Naive thymus-derived CD8-positive, alpha-beta T cell (primary cell): Measurements from ENCODE around the gene UBTD1. TPM values are rescaled to one million over a fixed set of nuclear protein-coding genes. Genes with fewer than 3 reads are reported as not detected.
A peak's percentile ranks its signal among the peaks of the same experiment; 100 is the strongest.
"Not testable (repeated sequence)": the region's sequence is repeated elsewhere in the genome, so short reads cannot be mapped to it uniquely, and the experiment has no call there.

Experiments used
- ATAC-seq, 2 donors: fragments of 150-1000 bp; cut with Tn5 transposase in 1 of 2; sonication (Bioruptor Pico), chemical (Tn5 transposase) in 1 of 2; 1 replicate in 1 of 2; 2 replicates in 1 of 2; pipeline ENCODE4 v1.10.0; 2021; ENCODE audit warnings: mild to moderate bottlenecking in 2 of 2, moderate library complexity in 2 of 2
- POLR2A ChIA-PET: fragments of 350-600 bp; sonication (Branson Sonifier 250); formaldehyde crosslinking; loops from one replicate; lab custom pipeline; 2021; ENCODE audit warnings: antibody characterized with exemption; lab: Charles Lee
- DNase-seq, 10 donors: peaks; one replicate each; pipeline versions ENCODE4 v3.0.0 to v3.0.0-alpha.2; 2020 to 2022
- H3K27ac Mint-ChIP-seq, 10 donors: one replicate each; pipeline ENCODE4 v1.8.0; 2020 to 2022; ENCODE audit warnings: mild to moderate bottlenecking in 10 of 10, mixed read lengths in 10 of 10, moderate library complexity in 4 of 10, inconsistent platforms in 1 of 10
- H3K27me3 Mint-ChIP-seq, 5 donors: one replicate each; pipeline ENCODE4 v1.8.0; 2021 to 2022; ENCODE audit warnings: mixed read lengths in 5 of 5
- H3K36me3 Mint-ChIP-seq, 3 donors: one replicate each; pipeline ENCODE4 v1.8.0; 2020 to 2022; ENCODE audit warnings: mixed read lengths in 3 of 3, mild to moderate bottlenecking in 2 of 3, inconsistent platforms in 1 of 3
- H3K4me1 Mint-ChIP-seq, 4 donors: one replicate each; pipeline ENCODE4 v1.8.0; 2021 to 2022; ENCODE audit warnings: mixed read lengths in 4 of 4
- H3K4me3 Mint-ChIP-seq, 10 donors: one replicate each; pipeline ENCODE4 v1.8.0; 2020 to 2022; ENCODE audit warnings: mild to moderate bottlenecking in 10 of 10, mixed read lengths in 10 of 10, moderate library complexity in 6 of 10, inconsistent platforms in 1 of 10
- H3K9me3 Mint-ChIP-seq, 9 donors: one replicate each; pipeline ENCODE4 v1.8.0; 2020 to 2022; ENCODE audit warnings: mixed read lengths in 9 of 9, mild to moderate bottlenecking in 3 of 9, inconsistent platforms in 1 of 9, moderate library complexity in 1 of 9
- polyA plus RNA-seq, 3 donors: library from polyadenylated mRNA; unstranded; fragments of 300-500 nt; fragmentation: Illumina TruSeq; gene quantifications; one replicate each; pipeline ENCODE4 v1.2.3, GENCODE V29; 2021
- total RNA-seq, 8 experiments: library from RNA in 2 of 8; stranded (reverse) in 2 of 8; gene quantifications; one replicate each; pipeline ENCODE4 v1.2.3 and lab custom pipeline; 2021 to 2026

UBTD1 gene
- total and polyA plus RNA-seq, 5 experiments from 2014 or later = 1.2 to 2.7 (median 1.6) TPM

DNA sequence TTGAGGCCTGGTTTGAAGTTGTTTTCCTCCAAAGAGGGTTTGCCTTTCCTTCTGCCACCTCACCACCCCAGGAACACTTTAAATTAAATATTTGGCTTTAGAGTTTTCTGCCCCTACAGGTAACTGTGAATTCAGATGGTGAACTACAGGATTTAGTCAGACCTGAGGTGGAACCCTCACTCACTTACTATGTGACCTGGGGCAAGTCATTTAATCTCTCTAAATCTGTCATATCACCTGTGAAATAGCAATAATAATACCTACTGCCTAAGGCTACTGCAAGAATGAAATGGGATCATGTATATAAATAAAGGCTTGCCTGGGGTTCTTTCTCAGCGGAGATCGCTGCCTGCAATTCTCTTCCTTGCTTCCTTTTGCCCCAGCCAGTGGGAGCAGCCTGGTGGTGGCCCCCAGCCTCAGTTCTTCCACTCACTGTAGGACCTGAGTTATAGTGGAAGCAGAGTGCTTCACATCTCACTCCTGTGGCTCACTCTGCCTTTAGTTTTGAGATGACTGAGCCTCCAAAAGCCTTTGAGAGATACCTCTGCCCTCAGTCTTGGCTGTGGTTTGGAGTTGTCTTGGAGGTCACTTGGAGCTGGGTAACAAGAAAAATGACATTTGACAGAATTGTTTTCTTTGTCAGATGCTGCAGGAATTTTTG is 67.7 kb downstream of the UBTD1 start:
- no peak overlapping the region for H3K4me3 Mint-ChIP-seq
- ATAC-seq = no peak
- H3K27ac Mint-ChIP-seq = no peak overlapping the region
- H3K4me1 Mint-ChIP-seq = peaks cover 0 to 3% (median 0%) of the 10 kb centered on the region in 4 donors
- H3K9me3 Mint-ChIP-seq = no peaks in the 10 kb centered on the region
- no peak for DNase-seq
- no peaks in the 10 kb centered on the region for H3K27me3 Mint-ChIP-seq
- POLR2A ChIA-PET = no interaction called here
- H3K36me3 Mint-ChIP-seq = peaks cover 0 to 4% (median 4%) of the 10 kb centered on the region in 3 donors

- POLR2A ChIA-PET = no interaction called here
- no peak overlapping the region for H3K4me3 Mint-ChIP-seq
- DNase-seq (no peak), ATAC-seq (no peak)
- no peak overlapping the region for H3K27ac Mint-ChIP-seq
- H3K36me3 Mint-ChIP-seq = peaks cover 0 to 4% (median 0%) of the 10 kb centered on the region in 3 donors
- peaks cover 0 to under 1% (median 0%) of the 10 kb centered on the region in 4 donors for H3K4me1 Mint-ChIP-seq
- H3K9me3 Mint-ChIP-seq = no peaks in the 10 kb centered on the region
- H3K27me3 Mint-ChIP-seq = no peaks in the 10 kb centered on the region
These were observed 69.2 kb downstream of the UBTD1 start for GRCh38 chr10:97567891-97568290.

DNA sequence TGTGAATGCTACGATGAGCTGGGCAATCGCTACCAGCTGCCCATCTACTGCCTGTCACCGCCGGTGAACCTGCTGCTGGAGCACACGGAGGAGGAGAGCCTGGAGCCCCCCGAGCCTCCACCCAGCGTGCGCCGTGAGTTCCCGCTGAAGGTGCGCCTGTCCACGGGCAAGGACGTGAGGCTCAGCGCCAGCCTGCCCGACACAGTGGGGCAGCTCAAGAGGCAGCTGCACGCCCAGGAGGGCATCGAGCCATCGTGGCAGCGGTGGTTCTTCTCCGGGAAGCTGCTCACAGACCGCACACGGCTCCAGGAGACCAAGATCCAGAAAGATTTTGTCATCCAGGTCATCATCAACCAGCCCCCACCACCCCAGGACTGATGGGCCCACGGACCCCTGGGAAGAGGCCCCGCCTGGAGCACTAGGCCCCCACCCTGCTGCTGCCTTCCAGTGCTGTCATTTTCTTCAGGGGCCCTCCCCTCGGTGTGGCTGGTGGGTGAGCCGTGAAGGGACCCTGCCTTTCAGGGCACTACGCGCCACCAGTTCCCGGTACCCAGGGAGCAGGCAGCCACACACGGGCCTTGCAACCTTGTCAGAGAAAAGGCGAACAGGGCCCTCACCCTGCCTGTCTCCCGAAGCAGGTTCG is 71.5 kb downstream of the UBTD1 start:
- peaks cover 0 to 4% (median 0%) of the 10 kb centered on the region in 3 donors for H3K36me3 Mint-ChIP-seq
- POLR2A ChIA-PET = no interaction called here
- H3K27ac Mint-ChIP-seq = no peak overlapping the region
- DNase-seq (no peak), ATAC-seq (no peak)
- no peaks in the 10 kb centered on the region for H3K9me3 Mint-ChIP-seq
- no peaks in the 10 kb centered on the region for H3K4me1 Mint-ChIP-seq
- no peaks in the 10 kb centered on the region for H3K27me3 Mint-ChIP-seq
- no peak overlapping the region for H3K4me3 Mint-ChIP-seq

- POLR2A ChIA-PET = no interaction called here
- Mint-ChIP-seq H3K27me3 (no peaks in the 10 kb centered on the region), H3K4me3 (no peak overlapping the region), H3K36me3 (peaks cover 0 to 4% (median 0%) of the 10 kb centered on the region in 3 donors), H3K9me3 (no peaks in the 10 kb centered on the region), H3K4me1 (peaks cover 0 to under 1% (median 0%) of the 10 kb centered on the region in 4 donors), H3K27ac (no peak overlapping the region)
- no peak for ATAC-seq
- DNase-seq = no peak
These were observed 72.2 kb downstream of the UBTD1 start for GRCh38 chr10:97570789-97571471.

GRCh38 chr10:97571622-97572021 is 72.9 kb downstream of the UBTD1 start:
- DNase-seq = no peak
- ATAC-seq = no peak
- no peaks in the 10 kb centered on the region for H3K27me3 Mint-ChIP-seq
- no peak overlapping the region for H3K27ac Mint-ChIP-seq
- no peak overlapping the region for H3K4me3 Mint-ChIP-seq
- peaks cover 0 to 4% (median 0%) of the 10 kb centered on the region in 3 donors for H3K36me3 Mint-ChIP-seq
- peaks cover 0 to 2% (median 0%) of the 10 kb centered on the region in 4 donors for H3K4me1 Mint-ChIP-seq
- POLR2A ChIA-PET = interaction anchor here (0.9 kb wide), 1 partner anchor 152 kb away, joined by 3 read pairs; no protein-coding TSS in a partner anchor
- H3K9me3 Mint-ChIP-seq = no peaks in the 10 kb centered on the region

DNA sequence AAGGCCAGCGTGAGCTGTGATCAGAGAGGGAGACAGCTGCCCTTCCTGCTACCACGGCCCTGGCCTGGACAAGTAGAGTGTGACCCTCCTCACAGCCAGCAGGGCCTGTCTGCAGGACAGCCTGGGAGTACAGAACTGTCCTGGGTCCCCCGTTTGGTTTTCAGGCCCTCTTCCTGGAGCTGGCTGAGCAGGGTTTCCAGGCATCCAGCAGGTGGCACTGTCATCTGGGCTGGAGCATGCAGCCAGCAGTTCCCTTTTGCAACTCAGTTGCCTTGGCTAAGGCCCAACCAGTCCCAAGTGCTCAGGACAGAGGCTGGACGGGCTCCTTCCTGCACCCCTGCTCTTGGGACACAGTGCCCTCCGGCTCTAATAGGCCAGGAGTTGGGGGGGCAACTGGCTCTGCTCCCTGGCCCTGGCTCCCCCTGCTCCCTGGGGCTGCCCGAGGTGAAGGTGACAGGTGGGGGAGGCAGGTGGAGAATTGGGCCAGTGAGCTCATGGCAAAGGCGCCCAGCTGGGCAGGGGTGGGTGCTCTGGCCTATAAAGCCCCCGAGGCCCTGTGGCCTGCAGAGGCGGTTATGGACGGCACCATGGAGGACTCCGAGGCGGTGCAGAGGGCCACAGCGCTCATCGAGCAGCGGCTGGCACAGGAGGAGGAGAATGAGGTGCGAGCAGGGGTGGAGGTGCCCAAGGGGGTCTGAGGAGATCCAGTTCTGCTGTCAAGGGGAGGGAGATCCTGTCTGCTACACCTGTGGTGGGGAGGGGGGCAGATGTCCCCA is 73.7 kb downstream of the UBTD1 start, which contains the start of gene ANKRD2:
Gene ANKRD2, plus strand, starts transcription at position 566 of the 776 bp plus-strand sequence. Its CDS starts 10 bp downstream, at position 576.
- no peaks in the 10 kb centered on the region for H3K27me3 Mint-ChIP-seq
- peaks cover 0 to 2% (median 0%) of the 10 kb centered on the region in 4 donors for H3K4me1 Mint-ChIP-seq
- DNase-seq = peak in 9 of 10 donors; percentile 9 to 71 (median 35)
- H3K9me3 Mint-ChIP-seq = no peaks in the 10 kb centered on the region
- no peak within 1 kb of the TSS for H3K4me3 Mint-ChIP-seq
- POLR2A ChIA-PET = interaction anchor here (0.9 kb wide), 1 partner anchor 151 kb away, joined by 3 read pairs; no protein-coding TSS in a partner anchor
- H3K36me3 Mint-ChIP-seq = peaks cover 0 to 4% (median 0%) of the 10 kb centered on the region in 3 donors
- ATAC-seq = peak; percentile 66 to 72
- no peak within 1 kb of the TSS for H3K27ac Mint-ChIP-seq

GRCh38 chr10:97573021-97573420 is 74.3 kb downstream of the UBTD1 start:
- ATAC-seq = no peak
- H3K27ac Mint-ChIP-seq = no peak overlapping the region
- no peaks in the 10 kb centered on the region for H3K9me3 Mint-ChIP-seq

DNA sequence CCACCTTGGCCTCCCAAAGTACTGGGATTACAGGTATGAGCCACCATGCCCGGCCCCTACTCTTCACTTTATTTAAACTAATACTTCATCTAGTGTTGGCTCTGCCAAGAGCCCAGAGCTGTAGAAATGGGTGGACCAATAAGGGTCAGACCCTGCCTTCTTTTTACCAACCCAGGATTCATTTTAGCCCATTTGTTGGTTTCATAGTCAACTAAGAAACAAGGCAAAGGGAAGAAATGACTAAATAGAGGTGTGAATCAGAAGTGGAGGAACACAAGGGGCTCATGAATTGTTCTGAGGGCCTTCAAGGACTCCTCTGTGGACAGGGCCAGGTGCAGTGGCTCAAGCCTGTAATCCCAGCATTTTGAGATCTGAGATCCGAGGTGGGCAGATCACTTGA is 74.9 kb downstream of the UBTD1 start:
- Mint-ChIP-seq H3K36me3 (peaks cover 0 to 4% (median 0%) of the 10 kb centered on the region in 3 donors), H3K4me1 (peaks cover 0 to 2% (median 0%) of the 10 kb centered on the region in 4 donors), H3K27me3 (peaks cover 0 to 4% (median 0%) of the 10 kb centered on the region in 5 donors), H3K9me3 (no peaks in the 10 kb centered on the region), H3K27ac (no peak overlapping the region), H3K4me3 (no peak overlapping the region)
- POLR2A ChIA-PET = no interaction called here
- no peak for ATAC-seq
- no peak for DNase-seq

More at GRCh38 chr10:97573021-97573420, 74.3 kb downstream of the UBTD1 start:
- Mint-ChIP-seq H3K27me3 (no peaks in the 10 kb centered on the region), H3K4me3 (no peak overlapping the region), H3K4me1 (peaks cover 0 to 2% (median 0%) of the 10 kb centered on the region in 4 donors), H3K36me3 (peaks cover 0 to 4% (median 0%) of the 10 kb centered on the region in 3 donors)
- POLR2A ChIA-PET = no interaction called here
- no peak for DNase-seq

- Mint-ChIP-seq H3K36me3 (peaks cover 0 to 4% (median 0%) of the 10 kb centered on the region in 3 donors), H3K9me3 (no peaks in the 10 kb centered on the region), H3K27ac (peak overlapping the region in 4 of 10 donors; percentile 17 to 84 (median 46)), H3K4me1 (peaks cover 0 to 2% (median 0%) of the 10 kb centered on the region in 4 donors), H3K4me3 (no peak overlapping the region), H3K27me3 (peaks cover 0 to 6% (median 0%) of the 10 kb centered on the region in 5 donors)
- ATAC-seq (no peak), DNase-seq (no peak)
- POLR2A ChIA-PET = no interaction called here
These were observed 75.8 kb downstream of the UBTD1 start for GRCh38 chr10:97574374-97575126.

DNA sequence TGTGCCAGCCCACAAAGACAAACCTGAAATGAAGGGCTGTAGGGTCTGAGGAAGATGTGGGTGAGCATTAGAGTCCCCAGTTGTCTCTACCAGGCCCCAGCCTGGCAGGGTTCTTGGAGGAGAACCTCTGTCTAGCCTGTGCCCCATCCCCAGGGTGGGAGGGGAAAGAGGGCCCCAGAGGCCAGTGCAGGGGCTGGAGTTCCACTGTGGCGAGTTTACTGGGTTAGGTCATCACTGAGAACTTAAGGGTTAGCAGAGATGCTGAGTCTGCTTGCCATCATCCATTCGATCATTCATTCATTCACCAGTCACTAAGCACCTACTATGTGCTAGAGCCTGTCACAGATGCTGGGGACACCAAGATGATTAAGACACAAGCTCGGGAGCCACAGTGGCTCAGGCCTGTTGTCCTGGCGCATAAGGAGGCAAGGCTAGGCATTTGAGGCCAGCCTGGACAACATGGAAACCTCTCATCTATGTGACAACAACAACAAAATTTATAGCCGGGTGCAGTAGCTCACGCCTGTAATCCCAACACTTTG is 76.5 kb downstream of the UBTD1 start:
- no peak for ATAC-seq
- Mint-ChIP-seq H3K4me1 (peaks cover 0 to 2% (median 0%) of the 10 kb centered on the region in 4 donors), H3K9me3 (no peaks in the 10 kb centered on the region), H3K4me3 (no peak overlapping the region), H3K27me3 (peaks cover 0 to 6% (median 1%) of the 10 kb centered on the region in 5 donors), H3K36me3 (peaks cover 0 to 2% (median 0%) of the 10 kb centered on the region in 3 donors), H3K27ac (no peak overlapping the region)
- no peak for DNase-seq
- POLR2A ChIA-PET = no interaction called here

DNA sequence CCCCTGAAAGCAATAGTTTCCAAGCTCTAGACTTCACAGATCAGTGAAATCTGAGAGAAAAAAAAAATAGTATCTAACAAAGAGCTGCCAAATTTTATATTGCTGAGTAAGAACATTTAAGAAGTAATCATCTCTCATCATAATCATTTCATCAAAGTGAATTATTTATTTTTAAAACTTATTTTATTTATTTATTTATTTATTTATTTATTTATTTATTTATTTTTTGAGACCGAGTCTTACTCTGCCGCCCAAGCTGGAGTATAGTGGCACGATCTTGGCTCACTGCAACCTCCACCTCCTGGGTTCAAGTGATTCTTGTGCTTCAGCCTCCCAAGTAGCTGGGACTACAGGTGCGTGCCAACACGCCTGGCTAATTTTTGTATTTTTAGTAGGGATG is 77.8 kb downstream of the UBTD1 start:
- DNase-seq, POLR2A ChIA-PET, H3K36me3 Mint-ChIP-seq, H3K27ac Mint-ChIP-seq, H3K9me3 Mint-ChIP-seq, ATAC-seq, H3K27me3 Mint-ChIP-seq, H3K4me3 Mint-ChIP-seq, H3K4me1 Mint-ChIP-seq: not testable (repeated sequence)
